Type B pancreatic cell (in vitro differentiated cells): Measurements from ENCODE around the gene NDC1. TPM values are rescaled to one million over a fixed set of nuclear protein-coding genes. Genes with fewer than 3 reads are reported as not detected.
A peak's percentile ranks its signal among the peaks of the same experiment; 100 is the strongest.

Experiments used
- DNase-seq: peaks from one replicate; pipeline ENCODE4 v3.0.0; 2021; ENCODE audit warnings: mixed read lengths; ENCODE audit not compliant: unreplicated experiment; ENCODE audit errors: extremely low spot score
- H3K27ac Mint-ChIP-seq: 2 replicates; pipeline ENCODE4 v1.8.0; 2021; ENCODE audit warnings: mild to moderate bottlenecking, mixed read lengths
- H3K27me3 Mint-ChIP-seq: 2 replicates; pipeline ENCODE4 v1.8.0; 2021; ENCODE audit warnings: mixed read lengths
- H3K36me3 Mint-ChIP-seq: 2 replicates; pipeline ENCODE4 v1.8.0; 2021; ENCODE audit warnings: mixed read lengths
- H3K4me1 Mint-ChIP-seq: one replicate; pipeline ENCODE4 v1.8.0; 2021; ENCODE audit warnings: mixed read lengths; ENCODE audit not compliant: unreplicated experiment
- H3K4me3 Mint-ChIP-seq: 2 replicates; pipeline ENCODE4 v1.8.0; 2021; ENCODE audit warnings: mild to moderate bottlenecking, mixed read lengths
- H3K9me3 Mint-ChIP-seq: 2 replicates; pipeline ENCODE4 v1.8.0; 2021; ENCODE audit warnings: mixed read lengths
- total RNA-seq: library from RNA; stranded (reverse); gene quantifications from 2 replicates; pipeline ENCODE4 v1.2.1, GENCODE V29; 2021; ENCODE audit warnings: low replicate concordance
- TF ChIP-seq, protein P1 (sequence below): fragments of 200-600 bp; sonication (generic); conservative IDR thresholded peaks from 2 replicates; pipeline ENCODE4 v1.5.0; 2021; ENCODE audit warnings: antibody characterized with exemption, mild to moderate bottlenecking

NDC1 gene
- total RNA-seq, 1 donor from 2014 or later: 29.5 TPM

GRCh38 chr1:53747841-53748240, 90.3 kb downstream of the NDC1 start:
- Mint-ChIP-seq H3K4me3 (no peak overlapping the region), H3K27ac (no peak overlapping the region), H3K27me3 (peaks cover 47% of the 10 kb centered on the region), H3K9me3 (peaks cover 7% of the 10 kb centered on the region), H3K4me1 (no peaks in the 10 kb centered on the region), H3K36me3 (peaks cover 4% of the 10 kb centered on the region)
- TF ChIP-seq, protein P1, sequence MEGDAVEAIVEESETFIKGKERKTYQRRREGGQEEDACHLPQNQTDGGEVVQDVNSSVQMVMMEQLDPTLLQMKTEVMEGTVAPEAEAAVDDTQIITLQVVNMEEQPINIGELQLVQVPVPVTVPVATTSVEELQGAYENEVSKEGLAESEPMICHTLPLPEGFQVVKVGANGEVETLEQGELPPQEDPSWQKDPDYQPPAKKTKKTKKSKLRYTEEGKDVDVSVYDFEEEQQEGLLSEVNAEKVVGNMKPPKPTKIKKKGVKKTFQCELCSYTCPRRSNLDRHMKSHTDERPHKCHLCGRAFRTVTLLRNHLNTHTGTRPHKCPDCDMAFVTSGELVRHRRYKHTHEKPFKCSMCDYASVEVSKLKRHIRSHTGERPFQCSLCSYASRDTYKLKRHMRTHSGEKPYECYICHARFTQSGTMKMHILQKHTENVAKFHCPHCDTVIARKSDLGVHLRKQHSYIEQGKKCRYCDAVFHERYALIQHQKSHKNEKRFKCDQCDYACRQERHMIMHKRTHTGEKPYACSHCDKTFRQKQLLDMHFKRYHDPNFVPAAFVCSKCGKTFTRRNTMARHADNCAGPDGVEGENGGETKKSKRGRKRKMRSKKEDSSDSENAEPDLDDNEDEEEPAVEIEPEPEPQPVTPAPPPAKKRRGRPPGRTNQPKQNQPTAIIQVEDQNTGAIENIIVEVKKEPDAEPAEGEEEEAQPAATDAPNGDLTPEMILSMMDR: no peak
- no peak for DNase-seq

- Mint-ChIP-seq H3K4me1 (peaks cover 11% of the 10 kb centered on the region), H3K27ac (no peak overlapping the region), H3K36me3 (peaks cover 6% of the 10 kb centered on the region), H3K4me3 (peak overlapping the region; percentile 58), H3K27me3 (peaks cover 56% of the 10 kb centered on the region), H3K9me3 (peaks cover 10% of the 10 kb centered on the region)
- TF ChIP-seq, protein P1: no peak
- no peak for DNase-seq
Observed at GRCh38 chr1:53740621-53741105, 97.4 kb downstream of the NDC1 start.

- DNase-seq: peak; percentile 87
- H3K27ac Mint-ChIP-seq: no peak within 1 kb of the TSS
- H3K27me3 Mint-ChIP-seq: peaks cover 71% of the 10 kb centered on the region
- peak within 1 kb of the TSS; percentile 78 for H3K4me3 Mint-ChIP-seq
- H3K4me1 Mint-ChIP-seq: peaks cover 23% of the 10 kb centered on the region
- peaks cover 6% of the 10 kb centered on the region for H3K36me3 Mint-ChIP-seq
- TF ChIP-seq, protein P1: no peak
- peaks cover 10% of the 10 kb centered on the region for H3K9me3 Mint-ChIP-seq
Observed at GRCh38 chr1:53739109-53739681, 98.9 kb downstream of the NDC1 start, which contains the start of gene GLIS1. TSS of gene GLIS1 (minus strand) at chr1:53739164. CDS start at chr1:53738064, 1,100 bp downstream.

DNA sequence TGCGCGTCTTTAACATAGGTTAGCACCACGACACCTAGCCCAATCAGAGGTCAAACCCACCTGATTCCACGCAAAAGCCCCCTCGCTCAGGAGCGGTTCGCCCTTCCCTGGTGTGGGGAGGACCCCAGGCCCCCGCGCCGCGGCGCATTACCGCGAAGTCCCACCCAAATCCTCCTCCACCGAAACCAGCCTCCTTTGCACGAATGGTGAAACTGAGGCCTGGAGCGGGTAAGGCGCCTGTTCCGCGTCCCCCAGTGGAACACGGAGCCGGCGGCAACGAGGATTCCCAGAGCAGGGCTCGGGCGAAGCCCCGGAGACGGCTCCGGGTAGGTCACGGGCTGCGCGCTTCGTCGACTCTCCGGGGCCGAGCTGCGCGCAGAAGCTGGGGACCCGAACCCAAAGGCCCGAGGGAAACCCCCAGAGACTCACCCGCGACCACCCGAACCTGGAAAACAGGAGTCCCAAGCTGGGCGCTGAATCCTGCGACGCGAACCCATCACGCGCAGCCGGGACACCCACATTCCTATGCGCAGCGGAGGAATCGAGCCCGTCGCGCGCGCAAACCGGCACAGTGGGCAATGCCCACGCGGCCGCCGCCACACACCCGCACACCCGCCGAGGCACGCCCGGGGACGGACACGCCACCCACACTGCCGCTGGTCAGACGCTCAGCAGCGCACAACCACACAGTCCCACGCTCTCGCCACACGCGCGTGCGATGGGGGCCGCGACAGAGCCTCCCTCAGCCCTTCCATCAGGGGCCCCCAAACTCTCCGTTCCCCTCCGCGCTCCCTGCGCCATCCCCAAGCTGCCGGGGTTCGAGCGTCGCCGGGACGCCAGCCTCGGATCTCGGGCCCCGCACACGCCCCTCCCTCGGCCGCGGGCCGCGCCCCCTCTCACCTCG, 99.6 kb downstream of the NDC1 start:
- Mint-ChIP-seq H3K27ac (no peak overlapping the region), H3K4me1 (peaks cover 29% of the 10 kb centered on the region), H3K36me3 (peaks cover 6% of the 10 kb centered on the region), H3K27me3 (peaks cover 77% of the 10 kb centered on the region), H3K9me3 (peaks cover 9% of the 10 kb centered on the region), H3K4me3 (peak overlapping the region; percentile 58)
- TF ChIP-seq, protein P1: no peak
- no peak for DNase-seq

DNA sequence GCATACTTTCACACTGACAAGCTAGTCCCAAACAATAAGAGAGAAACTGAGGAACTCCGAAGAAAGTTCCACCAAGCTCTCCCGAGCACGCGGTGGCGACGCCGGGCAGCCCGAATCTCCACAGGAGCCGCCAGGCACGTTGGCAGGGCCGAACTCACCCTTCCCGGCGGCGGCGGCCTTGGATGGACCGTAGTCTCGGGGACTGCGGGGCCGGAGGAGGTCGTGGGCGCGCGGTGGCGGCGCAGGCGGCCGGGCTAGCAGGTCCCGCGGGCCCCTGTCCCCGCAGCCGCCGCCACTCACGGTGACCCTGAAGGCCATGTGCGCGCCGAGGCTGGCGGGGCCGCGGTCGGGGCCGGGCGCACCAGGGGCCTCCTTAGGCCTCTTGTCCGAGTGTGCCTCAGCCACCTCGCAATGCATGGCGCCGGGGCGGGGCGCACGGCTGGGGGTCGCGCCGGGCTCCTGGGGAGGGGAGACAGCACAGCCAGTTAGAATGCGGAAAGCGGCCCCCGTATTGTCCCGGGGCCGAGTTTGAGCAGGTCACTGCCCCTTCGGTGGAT, 100.4 kb downstream of the NDC1 start:
- Mint-ChIP-seq H3K27ac (no peak overlapping the region), H3K4me3 (peak overlapping the region; percentile 78), H3K27me3 (peaks cover 77% of the 10 kb centered on the region), H3K4me1 (peaks cover 36% of the 10 kb centered on the region), H3K9me3 (peaks cover 2% of the 10 kb centered on the region), H3K36me3 (peaks cover under 1% of the 10 kb centered on the region)
- no peak for DNase-seq
- TF ChIP-seq, protein P1: no peak
